GM20000 (cell line): ENCODE data around the gene CCDC167.

Experiments
- DNase-seq: peaks from one replicate; pipeline ENCODE4 v3.0.0; 2012; ENCODE audit warnings: low spot score
- TF ChIP-seq, protein P1 (sequence below): IDR thresholded peaks from 2 replicates; pipeline ENCODE4 v1.5.1; 2012; ENCODE audit warnings: mild to moderate bottlenecking, control low read depth; ENCODE audit errors: extremely low read depth, missing control alignments

The CCDC167 gene

DNA sequence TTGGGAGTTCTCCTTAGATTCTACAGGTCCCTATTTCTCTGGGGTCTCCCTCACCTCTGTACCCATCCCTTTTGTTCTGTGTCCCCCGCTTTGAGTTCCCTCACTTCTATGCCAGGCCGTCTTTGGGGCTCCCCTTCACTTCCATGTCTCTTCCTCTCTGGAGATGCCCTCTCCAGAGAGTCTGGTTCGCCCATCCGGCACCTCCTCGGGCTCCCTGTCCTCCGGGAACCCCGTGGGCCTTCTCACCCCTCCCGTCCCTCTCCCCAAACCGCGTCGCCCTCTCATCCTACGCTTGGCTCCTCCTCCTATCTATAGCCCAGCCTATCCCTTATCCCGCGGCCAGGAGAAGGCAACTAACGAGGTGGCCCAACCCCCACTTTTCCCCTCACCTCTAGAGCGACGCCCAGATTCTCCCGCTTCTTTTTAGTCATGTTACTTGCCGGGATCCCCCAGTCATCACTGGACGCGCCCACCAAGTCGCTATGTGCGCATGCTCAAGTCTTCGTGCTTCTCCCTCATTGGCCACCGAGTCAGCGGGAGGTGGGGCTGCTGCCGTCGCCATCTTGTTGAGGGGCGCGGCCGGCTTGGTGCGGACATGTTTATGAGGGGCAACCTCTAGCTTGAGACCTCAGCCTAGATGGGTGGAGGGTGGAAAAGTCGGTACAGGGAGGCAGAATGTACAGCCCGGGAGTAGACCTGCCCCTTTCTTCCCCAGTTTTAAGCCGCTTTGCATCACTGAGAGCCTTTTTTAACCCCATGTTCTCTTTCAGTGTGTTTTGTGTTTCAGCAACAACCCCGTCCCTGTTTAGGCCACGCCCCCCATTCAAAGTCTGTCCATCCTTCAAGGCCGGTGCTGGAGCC, at the start of gene CCDC167:
CCDC167 (minus strand) TSS at position 461 of the 861 bp plus-strand sequence; CDS start at position 431, 30 bp downstream.
- TF ChIP-seq, protein P1, sequence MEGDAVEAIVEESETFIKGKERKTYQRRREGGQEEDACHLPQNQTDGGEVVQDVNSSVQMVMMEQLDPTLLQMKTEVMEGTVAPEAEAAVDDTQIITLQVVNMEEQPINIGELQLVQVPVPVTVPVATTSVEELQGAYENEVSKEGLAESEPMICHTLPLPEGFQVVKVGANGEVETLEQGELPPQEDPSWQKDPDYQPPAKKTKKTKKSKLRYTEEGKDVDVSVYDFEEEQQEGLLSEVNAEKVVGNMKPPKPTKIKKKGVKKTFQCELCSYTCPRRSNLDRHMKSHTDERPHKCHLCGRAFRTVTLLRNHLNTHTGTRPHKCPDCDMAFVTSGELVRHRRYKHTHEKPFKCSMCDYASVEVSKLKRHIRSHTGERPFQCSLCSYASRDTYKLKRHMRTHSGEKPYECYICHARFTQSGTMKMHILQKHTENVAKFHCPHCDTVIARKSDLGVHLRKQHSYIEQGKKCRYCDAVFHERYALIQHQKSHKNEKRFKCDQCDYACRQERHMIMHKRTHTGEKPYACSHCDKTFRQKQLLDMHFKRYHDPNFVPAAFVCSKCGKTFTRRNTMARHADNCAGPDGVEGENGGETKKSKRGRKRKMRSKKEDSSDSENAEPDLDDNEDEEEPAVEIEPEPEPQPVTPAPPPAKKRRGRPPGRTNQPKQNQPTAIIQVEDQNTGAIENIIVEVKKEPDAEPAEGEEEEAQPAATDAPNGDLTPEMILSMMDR: no peak

DNA sequence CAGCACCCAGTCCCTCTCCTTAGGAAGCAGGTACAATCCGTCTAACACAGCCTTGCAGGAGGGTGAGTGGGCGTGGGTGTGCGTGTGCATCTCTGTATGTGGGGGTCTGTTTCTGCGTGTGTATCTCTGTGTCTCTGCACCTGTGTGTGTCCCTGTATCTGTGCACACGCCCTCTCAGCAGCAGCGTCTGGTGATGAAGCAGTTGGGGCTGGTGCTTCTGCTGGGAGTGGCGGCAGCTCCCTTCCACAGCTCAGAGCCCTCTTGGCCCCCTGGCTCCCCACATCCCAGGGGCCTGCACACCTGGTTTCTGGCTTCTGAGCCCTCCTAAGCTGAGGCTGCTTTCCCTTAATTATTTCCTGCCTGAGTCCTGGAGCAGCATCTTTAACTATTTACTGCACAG, 49.5 kb upstream of the CCDC167 start:
- TF ChIP-seq, protein P1: no peak
- no peak for DNase-seq

More for the DNA sequence above, at the start of gene CCDC167:
- peak; percentile 94 for DNase-seq

DNA sequence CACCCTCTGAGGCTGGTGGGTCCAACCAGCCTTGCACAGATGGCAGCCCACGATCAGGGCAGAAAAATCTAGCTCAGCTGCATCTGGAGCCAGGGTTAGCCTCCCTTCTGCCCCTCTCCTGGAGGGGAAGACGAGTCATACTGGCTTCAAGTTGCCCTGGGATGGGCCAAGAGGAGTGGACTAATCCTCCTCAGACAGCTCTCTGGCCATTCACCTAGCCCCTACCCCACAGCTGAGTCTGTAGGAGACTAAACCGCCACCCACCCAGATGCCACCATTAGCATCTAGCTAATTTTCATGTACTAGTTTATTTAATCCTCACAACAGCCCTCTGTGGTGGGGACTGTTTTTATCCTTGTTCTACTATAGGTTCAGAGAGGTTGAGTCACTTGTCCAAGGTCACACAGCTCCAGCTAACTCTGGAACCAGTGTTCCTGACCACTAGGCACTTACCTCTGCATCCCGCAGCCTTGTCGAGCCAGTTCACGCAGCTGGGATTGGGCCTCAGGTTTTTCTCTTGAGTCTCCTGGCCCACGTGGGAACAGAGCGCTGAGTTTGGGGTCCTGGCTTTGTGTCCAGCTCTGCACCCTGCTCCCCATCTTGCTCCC, 48.5 kb upstream of the CCDC167 start:
- no peak for DNase-seq
- TF ChIP-seq, protein P1: no peak

DNA sequence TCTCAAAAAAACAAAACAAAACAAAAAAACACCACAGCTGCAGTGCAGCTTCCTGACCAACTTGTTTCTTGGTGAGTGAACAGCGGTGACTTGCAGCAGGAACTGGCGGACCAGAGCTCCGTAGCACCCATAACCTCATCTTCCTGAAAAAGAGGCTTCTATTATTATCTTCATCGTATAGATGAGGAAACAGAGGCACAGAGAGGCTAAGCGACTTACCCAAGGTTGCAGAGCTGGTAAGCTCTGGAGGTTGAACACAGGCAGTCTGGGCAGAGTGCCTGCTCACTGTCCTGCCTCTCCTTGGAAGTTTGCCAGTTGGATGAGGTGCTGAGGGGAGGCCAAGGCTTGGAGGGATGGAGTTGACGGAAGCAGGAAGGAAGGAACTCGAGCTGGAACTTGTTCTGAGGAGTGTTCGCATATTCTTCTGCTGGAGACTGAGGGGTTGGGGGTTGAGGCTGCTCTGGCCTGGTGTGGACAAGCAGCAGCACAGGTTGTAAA, 47.9 kb upstream of the CCDC167 start:
- DNase-seq: no peak
- TF ChIP-seq, protein P1: no peak

DNA sequence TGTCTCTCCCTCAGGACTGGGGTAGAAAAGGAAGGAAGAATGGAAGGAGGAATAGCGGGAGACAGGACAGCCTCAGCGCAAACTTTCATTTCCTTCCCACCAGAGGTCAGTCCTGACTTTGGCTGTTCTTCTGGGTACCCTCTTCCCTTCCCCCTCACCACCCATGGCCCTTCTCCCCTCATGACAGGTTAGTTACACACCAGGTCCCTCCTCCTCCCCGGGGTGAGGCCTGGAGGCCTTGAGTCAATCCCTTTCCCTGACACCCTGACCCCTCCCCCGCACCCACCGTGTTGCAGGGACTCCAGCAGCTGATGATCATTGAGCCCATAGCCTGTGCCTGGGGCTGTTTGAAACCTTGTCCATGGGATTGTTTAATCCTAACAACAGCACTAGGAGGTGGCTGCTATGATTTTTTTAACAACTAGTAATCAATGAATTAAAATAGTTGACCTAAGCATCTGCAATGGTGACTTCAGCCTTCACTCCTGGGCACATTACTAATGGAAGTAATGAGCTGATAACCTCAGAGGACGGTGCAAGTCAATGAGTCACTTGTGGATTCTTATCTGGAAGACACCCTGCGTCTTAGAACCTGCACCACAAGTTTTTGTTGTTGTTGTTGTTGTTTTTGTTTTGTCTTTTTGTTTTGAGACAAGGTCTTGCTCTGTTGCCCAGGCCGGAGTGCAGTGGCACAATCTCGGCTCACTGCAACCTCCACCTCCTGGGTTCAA, 46.6 kb upstream of the CCDC167 start:
- TF ChIP-seq, protein P1: no peak
- DNase-seq: no peak

- DNase-seq: no peak
- TF ChIP-seq, protein P1: no peak
These were observed 44.8 kb upstream of the CCDC167 start for GRCh38 chr6:37544530-37544929.
